NK-92 (cell line): Measurements from ENCODE around the gene DNAH17.

Source experiments
- DNase-seq: peaks from one replicate; lab custom pipeline; 2025; ENCODE audit not compliant: unreplicated experiment; lab: John Stamatoyannopoulos, UW

Gene DNAH17

GRCh38 chr17:78399028-78399692 is 178.0 kb downstream of the DNAH17 start:
- DNase-seq, result no peak

GRCh38 chr17:78398390-78398789 is 178.8 kb downstream of the DNAH17 start:
- no peak for DNase-seq

DNA sequence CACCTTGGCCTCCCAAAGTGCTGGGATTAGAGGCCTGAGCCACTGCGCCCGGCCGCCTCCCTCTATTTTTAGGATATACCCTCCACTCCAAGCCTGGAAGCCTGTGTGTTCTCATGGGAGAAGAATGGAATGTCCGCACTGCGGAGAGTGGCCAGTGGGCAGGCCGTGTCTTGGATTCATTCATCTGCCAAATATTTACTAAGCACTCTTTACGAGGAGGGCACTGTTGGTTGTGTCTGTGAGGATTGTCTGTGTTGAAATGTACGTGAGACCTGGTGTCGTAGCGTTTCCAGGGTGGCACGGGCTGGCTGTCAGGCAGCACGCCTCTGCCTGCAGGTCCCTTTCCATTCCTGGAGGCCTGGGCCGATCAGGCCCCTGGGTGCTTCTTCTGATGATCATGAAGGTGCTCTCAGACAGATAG is 179.5 kb downstream of the DNAH17 start:
- DNase-seq, result no peak

GRCh38 chr17:78396441-78397337 is 180.5 kb downstream of the DNAH17 start:
- no peak for DNase-seq

DNA sequence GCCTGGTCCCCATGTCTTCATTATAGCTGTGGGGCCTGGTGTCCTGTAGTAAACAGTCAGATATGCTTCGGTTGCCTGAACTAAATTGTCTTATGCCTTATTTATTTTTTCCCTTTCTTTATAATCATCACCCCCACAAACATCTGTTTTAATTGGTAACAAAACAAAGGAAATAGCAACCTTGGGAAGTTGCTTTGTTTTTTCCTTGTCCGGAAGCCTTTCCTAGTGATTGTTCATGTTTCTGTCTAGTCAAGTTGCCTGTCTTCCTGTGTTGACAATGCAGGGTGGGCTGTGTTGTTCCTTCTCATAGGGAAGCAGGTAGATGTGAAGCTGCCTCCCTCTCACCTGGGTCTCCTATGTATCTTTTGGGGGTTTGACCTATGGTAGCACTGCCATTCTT is 182.0 kb downstream of the DNAH17 start:
- DNase-seq, result no peak

- no peak for DNase-seq
Measured at GRCh38 chr17:78394209-78394608, 183.0 kb downstream of the DNAH17 start.

DNA sequence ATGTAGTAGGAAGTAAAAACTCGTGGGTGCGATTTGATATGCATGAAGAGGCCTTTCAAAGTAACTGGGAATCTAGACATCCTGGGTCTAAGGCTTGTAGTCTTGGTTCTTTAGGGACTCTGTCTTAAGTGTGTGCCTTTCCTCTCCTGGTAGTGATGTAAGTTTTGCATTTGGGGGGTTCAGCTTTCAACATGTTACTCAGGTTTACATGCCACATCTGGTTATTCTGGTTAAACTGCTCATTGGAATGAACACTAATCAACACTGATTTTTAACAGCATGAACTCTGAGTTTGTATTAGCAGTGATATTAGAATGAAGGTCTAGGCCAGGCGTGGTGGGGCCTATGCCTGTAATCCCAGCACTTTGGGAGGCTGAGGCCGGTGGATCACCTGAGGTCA is 183.6 kb downstream of the DNAH17 start:
- no peak for DNase-seq

DNA sequence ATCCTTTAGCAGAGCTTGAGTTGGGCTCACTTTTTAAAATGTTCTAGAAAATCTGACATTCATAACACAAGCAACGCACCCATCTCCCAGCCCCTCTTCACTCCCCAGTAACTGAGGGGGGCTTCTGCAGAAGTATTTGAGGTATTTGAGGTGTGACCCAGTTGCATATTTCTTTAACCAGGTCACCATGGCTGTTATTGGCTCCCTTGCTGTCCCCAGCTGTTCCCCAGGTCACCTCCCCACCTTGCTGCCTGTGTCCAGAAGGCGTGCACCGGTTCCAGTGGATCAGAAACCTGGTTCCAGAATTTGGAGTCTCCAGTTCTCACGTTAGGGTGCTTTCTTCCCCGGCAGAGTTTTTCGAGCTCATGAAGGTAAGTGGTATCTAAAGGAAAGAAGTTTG is 184.9 kb downstream of the DNAH17 start:
- DNase-seq, result no peak

DNA sequence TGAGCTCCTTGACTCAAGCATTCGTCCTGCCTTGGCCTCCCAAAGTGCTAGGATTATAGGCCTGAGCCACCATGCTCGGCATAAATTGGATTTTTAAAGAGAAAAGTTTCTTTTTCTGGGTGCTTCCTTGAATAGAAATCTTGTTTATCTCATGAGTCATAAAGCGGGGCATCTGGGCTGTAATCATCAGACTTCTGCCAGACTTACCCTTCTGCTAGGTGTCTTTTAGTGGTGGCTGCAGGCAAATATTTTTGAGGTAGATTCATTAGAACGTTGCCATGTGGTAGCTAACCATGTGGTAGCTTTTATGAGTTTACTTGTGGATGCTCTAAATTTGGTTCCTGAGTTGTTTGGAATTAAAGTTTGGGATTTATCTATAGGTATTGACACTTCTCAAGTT is 185.4 kb downstream of the DNAH17 start:
- DNase-seq, result no peak

GRCh38 chr17:78391051-78391431 is 186.2 kb downstream of the DNAH17 start:
- DNase-seq, result no peak

GRCh38 chr17:78390241-78391050 is 186.8 kb downstream of the DNAH17 start:
- DNase-seq, result no peak

DNA sequence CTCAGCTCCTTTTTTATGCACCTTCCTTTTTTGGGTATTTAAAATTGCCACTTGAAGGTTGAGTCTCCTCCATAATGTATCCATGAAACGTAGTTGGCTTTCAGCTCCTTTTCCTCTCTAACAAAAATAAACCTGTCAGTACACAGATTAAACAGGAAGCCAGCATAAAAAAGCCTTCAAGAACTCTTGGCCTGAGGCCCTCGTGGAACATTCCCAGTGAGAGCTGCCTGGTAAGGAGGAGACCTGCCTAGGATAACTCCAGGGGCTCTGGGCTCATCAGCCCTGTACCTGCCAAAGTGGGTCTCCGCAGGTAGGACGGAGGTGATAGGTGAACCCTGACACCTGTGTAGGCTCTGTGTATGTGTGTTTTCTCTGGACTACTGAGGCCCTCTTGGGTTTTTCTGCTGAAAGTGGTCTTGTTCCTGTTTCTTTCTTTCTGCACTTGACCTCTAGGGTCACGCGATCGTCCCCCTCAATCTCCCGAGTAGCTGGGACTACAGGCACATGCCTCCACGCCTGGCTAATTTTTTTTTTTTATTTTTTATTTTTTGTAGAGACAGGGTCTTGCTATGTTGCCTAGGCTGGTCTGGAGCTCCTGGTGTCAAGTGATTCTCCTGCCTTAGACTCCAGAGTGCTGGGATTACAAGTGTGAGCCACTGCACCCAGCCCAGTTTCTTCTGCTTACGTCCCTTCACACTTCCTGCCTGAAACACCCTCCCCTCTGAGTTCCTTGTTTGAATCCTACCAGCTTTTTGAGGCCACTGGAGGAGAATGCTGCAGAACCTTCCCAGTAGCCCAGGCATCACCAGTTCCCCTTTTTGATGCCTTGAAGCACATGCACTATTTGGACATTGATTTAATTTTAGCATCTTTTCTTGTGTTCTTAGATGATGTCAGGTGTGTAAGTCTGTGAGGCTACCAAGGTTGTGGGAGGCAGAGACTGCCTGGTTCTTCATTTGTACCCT is 188.9 kb downstream of the DNAH17 start:
- no peak for DNase-seq

- DNase-seq, result no peak
Measured at GRCh38 chr17:78384479-78385175, 192.6 kb downstream of the DNAH17 start.

GRCh38 chr17:78383725-78384471 is 193.3 kb downstream of the DNAH17 start:
- DNase-seq, result no peak

DNA sequence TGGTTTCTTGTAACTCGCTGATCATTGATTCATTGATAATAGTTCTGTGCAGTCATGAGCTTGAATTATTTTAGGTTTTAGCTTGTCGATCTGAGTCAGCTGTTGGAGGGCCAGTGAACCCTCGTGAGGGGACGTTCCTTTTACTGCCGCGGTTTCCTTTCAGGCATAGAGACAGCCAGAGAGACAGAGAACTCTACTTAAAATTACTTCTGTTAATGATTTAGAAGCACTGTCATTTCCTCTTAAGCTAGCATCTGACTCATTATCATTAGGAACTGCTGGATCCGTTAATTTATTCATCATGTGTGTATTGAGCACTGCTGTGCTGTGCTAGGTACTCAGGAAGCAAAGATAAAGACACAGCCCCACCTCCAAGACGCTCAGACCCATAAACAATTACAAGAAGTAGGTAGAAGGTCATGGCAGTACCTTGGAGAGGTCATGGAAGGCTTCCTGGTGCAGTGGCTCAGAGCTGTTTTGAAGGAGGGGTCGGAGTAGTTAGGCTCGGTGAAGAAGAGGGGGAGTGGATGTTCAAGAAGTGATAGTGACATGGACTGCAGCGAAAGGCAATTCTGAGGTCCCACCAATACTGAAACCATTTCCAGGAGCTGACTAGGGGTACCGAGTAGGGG is 195.5 kb downstream of the DNAH17 start:
- no peak for DNase-seq

DNA sequence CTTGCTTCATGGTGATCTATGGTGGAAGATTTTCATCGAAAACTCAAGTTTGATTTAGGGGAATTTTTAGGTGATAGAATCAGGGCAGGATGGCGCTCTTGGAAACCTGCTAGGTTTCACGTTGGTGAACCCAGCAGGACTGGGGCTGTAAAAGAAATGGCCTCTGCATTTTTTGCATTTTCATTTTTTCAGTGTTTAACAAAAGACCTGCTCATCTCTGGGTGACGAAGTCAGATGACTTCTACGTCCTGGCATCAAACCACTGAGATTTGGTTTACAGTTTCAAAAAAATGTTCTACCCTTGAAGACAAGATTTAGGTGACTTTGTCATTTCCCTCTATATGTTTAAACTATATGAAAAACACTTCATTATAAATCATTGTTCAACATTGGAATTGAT is 196.8 kb downstream of the DNAH17 start:
- DNase-seq, result no peak

- DNase-seq, result no peak
Measured at GRCh38 chr17:78379131-78379491, 198.1 kb downstream of the DNAH17 start.

- no peak for DNase-seq
Measured at GRCh38 chr17:78378225-78379130, 198.7 kb downstream of the DNAH17 start, which contains the start of gene PGS1. Gene PGS1 (plus strand): TSS chr17:78378649. CDS start chr17:78378666, 17 bp downstream.
